Head of caudate nucleus (tissue), 42 donors: Measurements from ENCODE around the gene MIPOL1.
A peak's percentile ranks its signal among the peaks of the same experiment; 100 is the strongest.
"Not testable (repeated sequence)": the region's sequence is repeated elsewhere in the genome, so short reads cannot be mapped to it uniquely, and the experiment has no call there.

Experiments used
- DNase-seq, 42 donors: peaks; one replicate each; pipeline versions ENCODE4 v3.0.0 to v3.0.0-alpha.2; 2020 to 2021; ENCODE audit warnings: mixed read lengths in 7 of 42
- intact Hi-C: fragments of 100-400 bp; cut with DNase I; formaldehyde crosslinking; loops from one replicate; pipeline ENCODE4 v1.15.0; 2022

The MIPOL1 gene, protein sequence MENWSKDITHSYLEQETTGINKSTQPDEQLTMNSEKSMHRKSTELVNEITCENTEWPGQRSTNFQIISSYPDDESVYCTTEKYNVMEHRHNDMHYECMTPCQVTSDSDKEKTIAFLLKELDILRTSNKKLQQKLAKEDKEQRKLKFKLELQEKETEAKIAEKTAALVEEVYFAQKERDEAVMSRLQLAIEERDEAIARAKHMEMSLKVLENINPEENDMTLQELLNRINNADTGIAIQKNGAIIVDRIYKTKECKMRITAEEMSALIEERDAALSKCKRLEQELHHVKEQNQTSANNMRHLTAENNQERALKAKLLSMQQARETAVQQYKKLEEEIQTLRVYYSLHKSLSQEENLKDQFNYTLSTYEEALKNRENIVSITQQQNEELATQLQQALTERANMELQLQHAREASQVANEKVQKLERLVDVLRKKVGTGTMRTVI

DNA sequence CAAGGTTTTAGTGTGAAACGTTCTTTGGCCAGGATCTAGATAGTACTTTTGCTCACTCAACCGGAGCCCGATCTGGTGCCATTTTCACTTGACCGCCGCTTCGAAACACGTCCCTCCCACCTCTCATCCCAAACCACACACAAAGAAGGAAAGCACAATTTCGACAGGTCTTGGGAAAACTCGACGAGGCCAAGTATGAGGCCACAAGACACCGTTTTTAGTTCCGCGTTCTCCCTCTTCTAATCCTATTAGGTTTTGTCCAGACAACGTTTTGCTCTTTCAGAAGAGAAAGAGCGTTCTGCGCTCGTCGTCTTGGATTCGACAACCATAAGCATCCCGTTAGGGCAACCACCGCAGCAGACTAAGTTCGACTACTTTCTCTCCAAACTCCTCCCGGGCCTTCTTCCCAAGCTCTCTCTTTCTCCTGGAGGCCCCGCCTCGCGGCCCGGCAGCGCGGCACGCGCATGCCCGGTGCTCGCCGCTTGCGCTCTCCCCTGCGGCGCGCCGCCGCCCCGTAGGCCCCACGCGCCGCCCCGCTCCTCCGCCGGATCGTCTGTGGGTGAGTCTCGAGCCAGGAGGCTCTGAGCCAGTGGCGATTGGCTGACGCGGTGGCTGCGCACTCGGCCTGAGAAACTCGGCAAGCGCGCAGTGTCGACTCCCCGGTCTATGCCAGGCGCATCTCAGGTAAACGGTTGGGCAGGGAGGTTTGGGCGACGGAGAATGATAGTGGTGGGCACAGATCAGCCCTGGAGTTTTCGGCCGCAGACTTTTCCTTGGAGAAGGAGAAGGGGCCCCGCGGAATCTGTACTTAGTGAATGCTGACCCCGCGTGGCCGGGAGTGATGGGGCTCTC lies at the start of gene MIPOL1:
Gene MIPOL1 (plus strand): TSS at position 517 of the 852 bp plus-strand sequence. CDS start 49,952 bp downstream, outside the sequence.
- intact Hi-C loops = no loop called here
- DNase-seq = peak; percentile 52 to 94 (median 86)

DNA sequence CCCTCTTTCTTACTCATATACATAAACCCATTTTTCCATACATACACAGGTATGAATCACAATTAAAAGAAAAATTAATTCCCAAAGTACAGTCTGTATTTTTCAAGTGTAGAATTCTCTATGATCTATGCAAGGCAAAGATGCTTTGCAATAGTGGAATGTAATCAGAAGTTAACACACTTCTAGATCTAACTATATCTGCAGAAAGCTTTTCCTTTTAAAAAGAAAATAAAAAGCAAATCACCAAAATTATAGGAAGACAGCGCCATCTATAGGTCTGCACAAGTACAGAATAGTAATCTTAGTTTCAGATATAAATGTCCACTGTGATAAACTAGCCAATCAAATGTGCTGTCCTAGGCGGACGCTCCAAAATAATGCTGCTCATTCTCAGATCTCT lies 47.3 kb upstream of the MIPOL1 start:
- intact Hi-C loops = no loop called here
- DNase-seq = peak in 2 of 42 donors; percentile 19 to 25

DNA sequence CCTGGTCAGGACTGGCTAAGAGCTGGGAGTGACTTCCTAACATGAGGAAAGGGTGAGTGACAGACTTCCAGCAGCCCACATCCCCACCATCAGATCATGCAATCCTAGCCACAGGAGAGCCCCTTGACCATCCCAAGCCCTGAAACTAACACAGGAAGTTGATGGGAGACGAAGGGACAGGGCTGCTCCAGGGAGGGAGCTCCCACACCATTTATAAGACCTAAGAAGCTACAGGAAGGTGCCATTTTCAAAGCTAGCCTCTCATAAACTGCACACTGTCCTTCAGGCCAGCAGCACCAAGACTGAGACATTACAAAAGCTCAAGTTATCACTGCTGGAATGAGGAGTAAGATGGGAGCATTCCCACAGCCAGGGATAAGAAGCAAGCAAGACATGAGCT lies 44.7 kb upstream of the MIPOL1 start:
- intact Hi-C loops = no loop called here
- no peak for DNase-seq

DNA sequence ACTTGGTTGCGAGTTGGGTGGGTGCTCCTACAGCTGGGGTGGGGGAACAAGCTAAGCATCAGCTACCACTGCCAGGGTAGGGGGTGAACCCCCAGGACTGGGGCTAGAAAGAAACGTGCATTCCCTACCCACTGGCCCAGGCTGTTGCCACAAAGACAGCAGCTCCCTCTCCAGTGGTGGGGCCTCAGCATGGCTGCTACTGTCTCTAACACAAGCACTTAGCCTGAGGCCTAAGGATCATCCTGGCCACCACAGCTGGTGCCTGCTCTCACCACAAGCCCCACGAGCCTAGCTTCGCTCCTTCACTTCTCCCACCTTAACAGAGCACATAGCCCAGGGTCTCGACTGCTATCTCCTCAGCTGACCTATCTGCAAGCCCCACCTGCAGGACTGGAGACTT lies 44.3 kb upstream of the MIPOL1 start:
- intact Hi-C loops = no loop called here
- no peak for DNase-seq

DNA sequence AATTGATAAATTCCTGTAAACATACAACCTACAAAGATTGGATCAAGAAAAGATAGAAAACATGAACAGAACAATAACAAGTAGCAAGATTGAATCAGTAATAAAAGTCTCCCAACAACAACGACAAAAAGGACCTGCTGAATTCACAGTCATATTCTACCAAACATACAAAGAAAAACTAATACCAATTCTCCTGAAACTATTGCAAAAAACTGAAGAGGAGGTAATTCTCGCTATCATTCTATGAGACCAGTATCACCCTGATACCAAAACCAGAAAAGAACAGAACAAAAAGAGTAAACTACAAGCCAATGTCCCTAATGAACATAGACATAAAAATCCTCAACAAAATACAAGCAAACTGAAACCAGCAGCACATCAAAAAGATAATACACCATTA lies 39.8 kb upstream of the MIPOL1 start:
- intact Hi-C loops = no loop called here
- DNase-seq = no peak

DNA sequence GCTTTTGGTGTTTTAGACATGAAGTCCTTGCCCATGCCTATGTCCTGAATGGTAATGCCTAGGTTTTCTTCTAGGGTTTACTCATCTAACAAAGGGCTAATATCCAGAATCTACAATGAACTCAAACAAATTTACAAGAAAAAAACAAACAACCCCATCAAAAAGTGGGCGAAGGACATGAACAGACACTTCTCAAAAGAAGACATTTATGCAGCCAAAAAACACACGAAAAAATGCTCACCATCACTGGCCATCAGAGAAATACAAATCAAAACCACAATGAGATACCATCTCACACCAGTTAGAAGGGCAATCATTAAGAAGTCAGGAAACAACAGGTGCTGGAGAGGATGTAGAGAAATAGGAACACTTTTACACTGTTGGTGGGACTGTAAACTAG lies 35.4 kb upstream of the MIPOL1 start:
- DNase-seq, intact Hi-C loops: not testable (repeated sequence)

DNA sequence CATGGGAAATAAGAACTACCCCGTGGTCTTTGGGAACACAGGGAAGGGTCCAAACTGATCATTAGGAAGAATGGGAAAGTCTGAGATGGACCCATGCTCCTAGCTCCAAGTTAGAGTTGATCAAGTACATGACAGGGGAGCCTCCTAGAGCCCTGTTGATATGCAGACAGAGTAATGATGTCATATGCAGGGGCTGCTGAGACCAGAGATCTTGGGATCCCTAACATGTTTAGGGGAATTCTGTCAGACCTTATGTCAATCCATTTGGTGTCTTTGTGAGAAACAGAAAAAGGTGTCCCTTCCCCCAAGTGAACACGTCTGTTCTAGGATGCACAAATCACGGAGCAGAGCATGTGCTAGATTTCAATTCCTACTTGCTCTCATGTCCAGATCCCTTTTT lies 31.9 kb upstream of the MIPOL1 start:
- no peak for DNase-seq
- intact Hi-C loops = no loop called here

DNA sequence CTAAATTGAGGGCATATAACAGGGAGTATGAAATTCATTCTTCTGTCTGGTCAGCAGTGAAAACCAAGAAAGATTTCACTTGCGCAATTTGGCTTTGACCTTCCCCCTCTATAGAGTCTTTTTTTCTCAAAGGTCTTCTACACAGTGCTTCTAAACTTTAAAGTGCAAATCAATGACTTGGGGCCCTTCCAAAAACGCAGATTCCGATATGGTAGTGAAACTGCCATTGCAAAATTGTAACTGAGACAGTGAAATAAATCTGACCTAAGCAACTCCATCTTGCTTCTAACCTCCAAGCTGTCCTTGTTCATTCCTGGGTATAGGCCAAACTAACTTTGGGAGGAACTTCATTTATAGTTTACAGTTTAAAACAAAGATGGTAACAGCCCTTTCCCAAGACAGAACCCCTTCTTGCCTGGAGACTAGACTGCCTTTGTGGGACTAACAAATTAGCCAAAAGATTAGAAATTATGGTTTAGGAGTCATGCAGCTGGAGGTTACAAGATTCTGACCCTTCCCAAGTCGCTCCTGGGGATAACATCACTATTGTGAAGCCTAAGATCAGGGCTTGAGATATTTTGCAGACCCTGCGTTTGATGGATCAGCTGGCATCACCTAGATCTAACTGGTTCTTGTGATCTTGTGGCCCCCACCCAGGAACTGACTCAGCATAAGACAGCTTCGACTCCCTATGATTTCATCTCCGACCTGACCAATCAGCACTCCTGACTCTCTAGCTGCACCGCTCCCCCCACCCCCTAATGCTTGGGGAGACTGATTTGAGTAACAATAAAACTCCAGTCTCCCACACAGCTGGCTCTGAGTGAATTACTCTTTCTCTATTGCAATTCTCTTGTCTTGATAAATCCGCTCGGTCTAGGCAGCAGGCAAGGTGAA lies 30.3 kb upstream of the MIPOL1 start:
- DNase-seq = no peak
- intact Hi-C loops = no loop called here

DNA sequence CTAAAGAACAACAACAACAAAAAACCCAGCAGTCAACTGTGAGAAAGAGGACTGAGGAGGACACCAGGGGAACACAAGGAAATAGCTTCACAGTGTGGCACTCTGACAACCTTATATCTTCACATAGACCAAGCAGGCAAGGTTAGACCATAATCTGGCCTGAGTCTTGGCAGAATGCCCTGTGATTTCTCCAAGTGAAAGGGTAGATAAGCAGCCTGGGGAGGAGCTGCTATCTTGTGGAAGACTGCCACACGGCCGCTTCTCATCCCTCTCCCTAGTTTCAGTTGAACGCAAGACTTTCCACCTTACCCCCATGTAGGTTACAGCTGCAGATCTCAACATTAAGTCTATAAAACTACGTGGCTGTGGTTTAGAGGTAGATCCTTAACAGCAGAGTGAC lies 29.0 kb upstream of the MIPOL1 start:
- intact Hi-C loops = no loop called here
- DNase-seq = no peak

DNA sequence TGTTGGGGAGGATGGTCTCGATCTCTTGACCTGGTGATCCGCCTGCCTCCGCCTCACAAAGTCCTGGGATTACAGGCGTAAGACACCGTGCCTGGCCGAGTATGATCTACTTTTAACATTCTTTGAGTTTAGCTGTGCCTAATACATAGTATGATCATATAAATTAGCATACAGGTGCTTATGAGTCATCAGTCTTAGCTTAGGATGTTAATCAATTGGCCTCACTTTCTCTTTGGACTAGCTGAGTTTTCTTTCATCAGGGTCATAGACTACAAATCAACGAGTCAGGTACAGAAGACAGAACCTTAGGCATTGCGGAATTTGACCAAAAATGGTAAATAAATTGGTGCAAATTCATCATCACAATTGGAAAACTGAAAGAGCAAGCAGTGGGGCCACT lies 27.5 kb upstream of the MIPOL1 start:
- no peak for DNase-seq
- intact Hi-C loops = no loop called here

DNA sequence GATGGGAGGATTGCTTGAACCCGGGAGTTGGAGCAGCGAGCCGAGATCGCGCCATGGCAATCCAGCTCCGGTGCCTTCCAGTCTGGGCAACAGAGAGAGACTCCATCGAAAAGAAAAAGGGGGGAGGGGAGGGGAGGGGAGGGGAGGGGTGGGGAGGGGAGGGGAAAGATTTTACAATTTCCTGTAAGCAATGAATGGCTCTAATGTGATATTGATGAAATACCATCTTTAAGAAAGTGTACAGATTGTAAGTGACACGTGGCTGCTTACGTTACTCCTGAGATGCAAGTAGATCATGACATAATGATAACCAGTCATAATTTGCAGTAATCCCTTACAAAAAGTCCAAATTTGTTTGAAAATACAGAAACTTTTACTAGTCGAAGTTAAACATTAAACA lies 26.7 kb upstream of the MIPOL1 start:
- no peak for DNase-seq
- intact Hi-C loops = no loop called here

DNA sequence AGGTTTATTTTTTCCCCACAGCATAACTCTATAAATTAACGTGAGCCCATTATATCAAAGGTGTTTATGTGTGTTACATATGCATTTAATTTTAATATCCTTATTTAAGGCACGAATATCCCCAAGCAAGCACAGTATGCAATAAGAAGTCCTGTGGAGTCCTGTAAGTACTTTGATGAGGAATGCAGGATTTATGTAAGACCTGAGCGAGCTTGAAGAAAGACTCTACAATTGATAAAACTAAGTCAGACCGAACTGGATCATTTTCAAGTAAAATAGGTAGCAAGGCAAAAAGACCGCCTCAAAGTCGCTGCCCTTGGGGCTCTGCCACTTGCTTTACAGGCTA lies 26.1 kb upstream of the MIPOL1 start:
- no peak for DNase-seq
- intact Hi-C loops = no loop called here

DNA sequence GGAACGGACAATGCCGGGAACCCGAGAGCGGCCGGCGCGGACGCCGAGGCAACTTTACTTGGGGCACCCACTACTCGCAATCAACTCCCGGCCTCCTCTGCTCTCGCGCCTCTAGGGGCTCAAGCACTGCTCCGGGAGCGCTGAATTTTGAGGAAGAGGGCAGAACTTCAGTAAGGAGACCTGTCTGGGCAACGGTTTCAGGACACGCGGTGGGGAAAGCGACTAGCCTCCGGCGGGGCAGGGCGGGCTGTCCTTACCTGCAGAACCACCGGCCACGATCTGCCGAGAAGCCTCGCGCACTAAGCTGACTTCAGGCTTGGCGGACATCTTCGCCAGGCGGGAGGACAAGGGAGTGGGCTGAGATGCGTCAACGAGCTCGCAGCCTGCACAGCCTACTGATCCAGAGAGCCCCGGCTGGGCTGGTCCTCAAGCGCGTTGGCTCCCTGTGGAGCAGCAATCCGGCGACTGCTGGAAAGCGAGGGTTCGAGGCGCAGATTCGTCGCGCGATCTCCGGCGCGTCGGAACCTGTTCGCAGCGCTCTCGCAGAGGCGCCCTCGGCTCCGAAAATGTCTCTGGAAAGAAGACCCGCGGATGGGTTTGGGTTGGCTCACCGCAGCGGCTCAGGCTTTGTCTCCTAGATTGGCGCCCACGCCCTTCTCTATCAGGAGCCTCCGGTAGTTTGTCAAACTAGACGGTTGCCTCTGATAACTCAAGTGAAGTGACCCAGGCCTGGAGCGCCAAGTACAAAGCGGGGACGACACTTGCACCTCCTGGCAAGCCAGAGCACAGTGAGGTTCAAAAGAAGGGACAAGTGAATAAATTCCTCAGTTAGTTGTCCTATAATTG lies 25.5 kb upstream of the MIPOL1 start, which contains the start of gene SLC25A21:
Gene SLC25A21 (minus strand): TSS at position 583 of the 846 bp plus-strand sequence.
- intact Hi-C loops = no loop called here
- peak; percentile 54 to 91 (median 76) for DNase-seq

DNA sequence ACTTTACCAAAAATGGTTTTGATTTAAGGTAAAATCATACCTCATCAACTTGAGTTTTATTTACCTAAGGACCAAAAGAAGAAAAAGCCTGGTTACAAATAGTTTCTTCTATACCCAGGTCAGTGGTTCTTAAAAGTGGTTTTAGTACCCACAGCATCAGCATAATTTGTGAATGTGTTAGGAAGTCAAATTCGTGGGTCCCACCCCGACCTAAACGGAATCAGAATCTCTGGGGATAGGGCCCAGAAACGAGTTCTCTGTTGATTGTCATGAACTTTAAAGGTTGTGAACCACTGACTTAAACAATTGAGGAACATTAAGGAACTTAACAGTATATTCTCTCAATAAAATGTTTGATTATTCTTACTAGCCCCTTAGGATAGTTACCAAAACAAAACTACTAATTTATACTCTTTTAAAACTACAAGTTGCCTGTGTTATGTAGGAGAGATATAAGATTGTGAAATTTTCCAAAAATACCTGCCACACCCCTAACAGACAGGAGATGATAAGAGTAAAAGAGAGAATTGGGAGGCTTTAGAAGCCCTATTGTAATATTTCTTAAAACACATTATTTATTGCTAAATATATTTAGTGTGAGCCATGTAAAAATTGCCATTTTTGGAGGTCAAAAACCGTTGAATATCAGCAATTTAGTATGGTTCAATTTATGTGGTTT lies 24.7 kb upstream of the MIPOL1 start:
- intact Hi-C loops = no loop called here
- DNase-seq = no peak

DNA sequence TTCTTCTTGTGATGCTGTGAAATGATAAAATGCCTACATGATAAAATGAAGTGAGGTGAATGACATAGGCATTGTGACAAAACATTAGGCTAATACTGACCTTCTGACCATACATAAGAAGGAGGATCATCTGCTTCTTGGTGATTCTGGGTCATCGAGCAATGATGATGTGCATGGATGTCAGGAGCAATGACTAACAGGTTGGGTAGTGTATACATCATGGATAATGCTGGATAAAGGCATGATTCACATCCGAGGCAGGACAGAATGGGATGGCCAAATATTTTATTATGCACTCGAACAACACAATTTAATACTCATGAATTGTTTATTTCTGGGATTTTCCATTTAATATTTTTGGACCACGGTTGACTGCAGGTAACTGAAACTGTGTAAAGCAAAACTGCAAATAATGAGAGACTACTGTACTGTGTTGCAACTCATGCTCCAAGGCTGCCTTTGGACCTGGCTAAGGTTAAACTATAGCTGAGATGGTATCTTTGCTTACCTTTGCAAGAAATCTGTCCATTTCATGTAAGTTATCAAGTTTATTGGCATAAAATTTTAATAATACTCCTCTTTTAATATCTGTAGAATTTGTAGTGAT lies 17.7 kb upstream of the MIPOL1 start:
- DNase-seq = no peak
- intact Hi-C loops = no loop called here

DNA sequence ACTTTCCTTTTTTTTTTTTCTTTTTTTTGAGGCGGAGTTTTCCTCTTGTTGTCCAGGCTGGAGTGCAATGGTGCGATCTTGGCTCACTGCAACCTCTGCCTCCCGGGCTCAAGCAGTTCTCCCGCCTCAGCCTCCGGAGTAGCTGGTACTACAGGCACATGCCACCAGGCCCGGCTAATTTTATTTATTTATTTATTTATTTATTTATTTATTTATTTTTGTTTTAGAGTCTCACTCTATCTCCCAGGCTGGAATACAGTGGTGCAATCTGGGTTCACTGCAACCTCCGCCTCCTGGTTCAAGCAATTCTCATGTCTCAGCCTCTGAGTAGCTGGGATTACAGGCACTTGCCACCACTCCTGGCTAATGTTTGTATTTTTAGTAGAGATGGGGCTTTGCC lies 16.9 kb upstream of the MIPOL1 start:
- intact Hi-C loops, DNase-seq: not testable (repeated sequence)

DNA sequence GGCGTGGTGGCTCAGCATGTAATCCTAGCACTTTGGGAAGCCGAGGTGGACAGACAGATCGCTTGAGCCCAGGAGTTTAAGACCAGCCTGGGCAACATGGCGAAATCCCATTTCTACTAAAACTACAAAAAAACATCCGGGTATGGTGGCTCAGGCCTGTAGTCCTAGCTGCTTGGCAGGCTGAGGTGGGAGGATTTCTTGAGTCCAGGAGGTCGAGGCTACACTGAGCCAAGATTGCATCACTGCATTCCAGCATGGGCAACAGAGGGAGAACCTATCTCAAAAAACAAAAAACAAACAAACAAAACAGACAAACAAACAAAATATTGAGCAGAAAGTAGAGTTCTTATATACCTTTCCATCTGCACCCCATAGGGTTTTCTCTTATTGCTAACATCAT lies 16.3 kb upstream of the MIPOL1 start:
- intact Hi-C loops = no loop called here
- DNase-seq = no peak
